Colon (tissue), 2 donors: ENCODE results near the gene AGTPBP1.
"Not testable (repeated sequence)": the region's sequence is repeated elsewhere in the genome, so short reads cannot be mapped to it uniquely, and the experiment has no call there.

Source experiments
- FAIRE-seq: peaks from 2 replicates; lab custom pipeline; 2012; peaks lifted over from hg19 to GRCh38; lab: Jason Lieb, UNC
- donor health status: control.
- donor health status: control.

AGTPBP1 gene, protein sequence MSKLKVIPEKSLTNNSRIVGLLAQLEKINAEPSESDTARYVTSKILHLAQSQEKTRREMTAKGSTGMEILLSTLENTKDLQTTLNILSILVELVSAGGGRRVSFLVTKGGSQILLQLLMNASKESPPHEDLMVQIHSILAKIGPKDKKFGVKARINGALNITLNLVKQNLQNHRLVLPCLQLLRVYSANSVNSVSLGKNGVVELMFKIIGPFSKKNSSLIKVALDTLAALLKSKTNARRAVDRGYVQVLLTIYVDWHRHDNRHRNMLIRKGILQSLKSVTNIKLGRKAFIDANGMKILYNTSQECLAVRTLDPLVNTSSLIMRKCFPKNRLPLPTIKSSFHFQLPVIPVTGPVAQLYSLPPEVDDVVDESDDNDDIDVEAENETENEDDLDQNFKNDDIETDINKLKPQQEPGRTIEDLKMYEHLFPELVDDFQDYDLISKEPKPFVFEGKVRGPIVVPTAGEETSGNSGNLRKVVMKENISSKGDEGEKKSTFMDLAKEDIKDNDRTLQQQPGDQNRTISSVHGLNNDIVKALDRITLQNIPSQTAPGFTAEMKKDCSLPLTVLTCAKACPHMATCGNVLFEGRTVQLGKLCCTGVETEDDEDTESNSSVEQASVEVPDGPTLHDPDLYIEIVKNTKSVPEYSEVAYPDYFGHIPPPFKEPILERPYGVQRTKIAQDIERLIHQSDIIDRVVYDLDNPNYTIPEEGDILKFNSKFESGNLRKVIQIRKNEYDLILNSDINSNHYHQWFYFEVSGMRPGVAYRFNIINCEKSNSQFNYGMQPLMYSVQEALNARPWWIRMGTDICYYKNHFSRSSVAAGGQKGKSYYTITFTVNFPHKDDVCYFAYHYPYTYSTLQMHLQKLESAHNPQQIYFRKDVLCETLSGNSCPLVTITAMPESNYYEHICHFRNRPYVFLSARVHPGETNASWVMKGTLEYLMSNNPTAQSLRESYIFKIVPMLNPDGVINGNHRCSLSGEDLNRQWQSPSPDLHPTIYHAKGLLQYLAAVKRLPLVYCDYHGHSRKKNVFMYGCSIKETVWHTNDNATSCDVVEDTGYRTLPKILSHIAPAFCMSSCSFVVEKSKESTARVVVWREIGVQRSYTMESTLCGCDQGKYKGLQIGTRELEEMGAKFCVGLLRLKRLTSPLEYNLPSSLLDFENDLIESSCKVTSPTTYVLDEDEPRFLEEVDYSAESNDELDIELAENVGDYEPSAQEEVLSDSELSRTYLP

GRCh38 chr9:85741875-85742596, at the start of gene AGTPBP1:
Gene AGTPBP1, minus strand, starts transcription at chr9:85741954. Its CDS starts 29,421 bp downstream, at chr9:85712533.
- no peak for FAIRE-seq

DNA sequence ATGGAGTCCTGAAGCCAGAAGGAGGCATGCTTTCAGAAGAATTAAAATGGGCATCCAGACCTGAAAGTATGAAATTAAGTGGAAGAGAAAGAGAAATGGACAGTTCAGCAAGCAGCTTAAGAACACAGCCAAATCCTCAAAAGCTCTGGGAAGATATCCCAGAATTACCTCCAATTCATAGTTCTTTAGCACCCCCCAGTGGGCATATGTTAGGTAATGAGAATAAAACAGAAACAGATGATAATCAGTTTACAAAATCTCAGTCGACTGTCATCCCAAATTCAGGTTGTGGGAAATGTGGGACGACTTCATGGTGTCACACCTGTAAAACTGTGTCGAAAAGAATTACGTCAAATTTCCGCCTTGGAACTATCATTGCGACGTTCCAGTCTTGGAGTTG, 44.4 kb upstream of the AGTPBP1 start:
- FAIRE-seq: peak; percentile 78

DNA sequence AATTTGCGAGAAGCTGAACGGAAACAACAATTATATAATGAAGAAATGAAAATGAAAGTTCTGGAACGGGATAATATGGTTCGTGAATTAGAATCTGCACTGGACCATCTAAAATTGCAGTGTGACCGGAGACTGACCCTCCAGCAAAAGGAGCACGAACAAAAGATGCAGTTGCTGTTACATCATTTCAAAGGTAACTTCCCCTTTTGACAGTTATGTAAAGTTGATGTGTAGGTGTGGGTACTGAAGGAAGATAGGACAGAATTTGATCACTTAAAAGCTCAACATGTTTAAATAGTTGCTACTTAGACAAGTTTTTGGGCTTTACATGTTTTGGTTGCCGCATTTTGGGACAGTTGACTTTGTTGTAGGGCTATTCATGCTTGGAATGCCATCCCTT, 32.1 kb upstream of the AGTPBP1 start:
- FAIRE-seq: not testable (repeated sequence)

DNA sequence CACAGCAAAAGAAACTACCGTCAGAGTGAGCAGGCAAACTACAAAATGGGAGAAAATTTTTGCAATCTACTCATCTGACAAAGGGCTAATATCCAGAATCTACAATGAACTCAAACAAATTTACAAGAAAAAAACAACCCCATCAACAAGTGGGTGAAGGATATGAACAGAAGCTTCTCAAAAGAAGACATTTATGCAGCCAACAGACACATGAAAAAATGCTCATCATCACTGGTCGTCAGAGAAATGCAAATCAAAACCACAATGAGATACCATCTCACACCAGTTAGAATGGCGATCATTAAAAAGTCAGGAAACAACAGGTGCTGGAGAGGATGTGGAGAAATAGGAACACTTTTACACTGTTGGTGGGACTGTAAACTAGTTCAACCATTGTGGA, 20.0 kb upstream of the AGTPBP1 start:
- not testable (repeated sequence) for FAIRE-seq

GRCh38 chr9:85757716-85758115, 16.0 kb upstream of the AGTPBP1 start:
- not testable (repeated sequence) for FAIRE-seq

DNA sequence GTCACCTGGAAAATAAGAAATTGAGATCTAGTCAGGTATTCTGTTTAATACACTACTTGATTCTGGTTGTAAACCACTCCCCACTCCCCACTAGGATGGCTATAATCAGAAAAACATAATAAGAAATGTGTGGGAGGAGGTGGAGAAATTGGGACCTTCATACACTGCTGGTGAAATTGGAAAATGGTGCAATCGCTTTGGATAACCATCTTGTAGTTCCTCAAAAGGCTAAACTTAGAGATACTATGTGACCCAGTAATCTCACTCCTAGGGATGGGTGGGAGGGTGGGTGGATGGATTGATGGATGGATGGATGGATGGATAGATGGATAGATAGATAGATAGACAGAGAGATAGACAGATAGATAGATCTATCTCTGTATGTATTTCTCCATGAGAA, 14.5 kb upstream of the AGTPBP1 start:
- FAIRE-seq: not testable (repeated sequence)

- no peak for FAIRE-seq
Measured at GRCh38 chr9:85746309-85746708, 4.6 kb upstream of the AGTPBP1 start.

GRCh38 chr9:85745203-85745602, 3.4 kb upstream of the AGTPBP1 start:
- no peak for FAIRE-seq

- no peak for FAIRE-seq
Measured at GRCh38 chr9:85744480-85744879, 2.7 kb upstream of the AGTPBP1 start.

DNA sequence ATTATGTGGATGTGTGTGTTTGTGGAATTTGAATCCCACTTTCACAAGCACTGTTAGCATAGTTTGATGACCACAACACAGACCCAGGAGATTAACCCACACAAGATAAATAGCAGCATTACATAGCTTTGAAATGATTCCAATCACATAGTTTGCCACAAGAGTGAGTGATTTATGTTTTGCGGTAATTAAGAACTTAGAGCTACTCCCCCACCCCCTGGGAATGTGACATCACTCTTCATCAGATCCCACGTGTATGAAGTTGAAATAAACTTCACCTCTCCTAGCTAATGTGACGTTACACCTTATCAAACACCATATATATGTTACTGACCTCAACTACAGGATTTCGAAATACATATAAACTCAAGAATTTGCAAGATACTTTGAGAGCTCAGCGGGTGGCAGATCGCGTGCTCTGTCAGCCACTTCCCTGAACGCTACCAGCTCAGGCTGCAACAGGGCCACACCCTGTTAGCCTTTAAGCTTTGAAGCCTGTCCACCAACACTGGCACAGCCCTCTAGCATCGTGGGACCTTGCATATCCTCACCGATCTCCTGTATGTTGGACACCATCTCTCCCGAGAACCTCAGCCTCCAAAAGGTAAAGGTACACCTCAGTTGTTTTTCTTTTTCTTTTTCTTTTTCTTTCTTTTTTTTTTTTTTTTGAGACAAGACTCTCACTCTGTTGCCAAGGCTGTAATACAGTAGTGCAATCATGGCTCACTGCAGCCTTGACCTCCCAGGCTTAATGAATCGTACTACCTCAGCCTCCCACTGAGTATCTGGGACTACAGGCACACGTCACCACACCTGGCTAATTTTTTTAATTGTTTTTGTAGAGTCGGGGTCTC, 1.7 kb upstream of the AGTPBP1 start:
- FAIRE-seq: no peak

- FAIRE-seq: no peak
Measured at GRCh38 chr9:85742597-85742936, 813 bp upstream of the AGTPBP1 start.

DNA sequence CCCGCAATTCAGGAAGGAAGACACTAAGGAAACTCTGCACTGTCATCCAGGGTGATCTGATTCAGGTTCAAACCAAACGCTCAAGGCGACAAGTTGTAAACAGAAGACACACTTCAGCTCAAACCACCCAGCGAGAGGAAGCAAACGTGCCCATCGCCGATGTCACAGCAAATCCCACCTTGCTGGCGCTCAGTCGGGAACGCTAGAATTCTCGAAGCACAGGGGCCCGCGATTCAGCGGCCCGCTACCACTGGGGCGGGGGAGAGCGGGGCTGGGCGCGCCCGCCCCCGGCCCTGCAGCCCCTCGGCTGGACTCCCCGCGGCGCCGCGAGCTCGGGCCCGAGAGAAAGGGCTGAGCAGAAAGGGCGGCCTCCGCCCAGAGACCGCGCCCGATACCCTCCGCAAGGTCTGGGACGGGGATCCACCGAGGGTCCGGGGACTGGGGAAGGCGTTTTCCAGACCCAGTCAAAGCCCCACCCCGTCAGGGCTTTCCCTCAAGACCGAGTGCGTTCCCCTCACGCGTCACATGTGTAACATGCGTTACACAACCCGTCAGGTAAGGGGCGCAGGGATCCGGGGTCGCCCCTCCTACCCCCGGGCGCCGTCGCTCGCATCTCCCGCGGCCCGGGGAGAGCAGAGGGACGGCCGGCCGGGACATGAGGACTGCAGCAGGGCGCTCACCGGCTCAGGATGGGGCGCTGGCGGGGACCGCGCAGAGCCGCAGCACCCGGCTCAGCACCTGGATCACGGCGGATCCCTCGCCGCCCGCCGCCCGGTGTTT, 469 bp downstream of the AGTPBP1 start:
- no peak for FAIRE-seq

- FAIRE-seq: no peak
Measured at GRCh38 chr9:85740787-85741094, 1.0 kb downstream of the AGTPBP1 start.

DNA sequence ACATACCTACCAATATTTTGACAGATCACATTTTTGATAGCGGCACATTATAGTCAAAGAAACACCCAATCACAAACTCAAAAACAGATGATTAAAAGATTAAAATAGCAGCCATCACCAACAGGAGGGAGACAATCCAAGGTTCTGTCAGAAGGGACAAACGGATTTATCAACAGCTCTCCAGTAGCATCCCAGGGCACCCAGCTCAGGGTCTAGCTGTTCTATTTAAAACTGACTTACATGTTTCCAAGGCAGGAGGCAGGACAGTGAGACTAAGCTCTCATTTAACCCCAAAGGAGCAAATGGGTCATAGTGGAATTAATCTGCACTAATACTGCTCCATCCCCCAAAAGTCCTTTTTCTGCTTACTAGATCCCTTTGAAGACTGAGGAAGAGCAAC, 3.2 kb downstream of the AGTPBP1 start:
- no peak for FAIRE-seq

DNA sequence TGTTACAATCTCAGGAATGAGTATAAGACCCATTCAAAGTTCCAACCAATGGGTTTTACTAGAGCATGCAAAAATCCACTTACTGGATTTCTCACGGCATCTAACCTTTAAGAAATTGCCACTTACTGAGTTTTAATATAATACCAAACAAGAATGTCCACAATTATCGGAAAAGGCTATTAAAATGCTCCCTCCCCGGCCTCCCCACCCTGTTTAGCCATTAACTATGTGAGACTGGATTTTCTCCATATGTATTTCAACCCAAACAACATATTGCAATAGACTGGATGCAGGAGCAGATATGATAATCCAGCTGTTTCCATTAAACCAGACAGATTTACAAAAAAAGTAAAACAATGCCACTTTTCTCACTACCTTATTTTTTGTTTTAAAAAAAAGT, 4.1 kb downstream of the AGTPBP1 start:
- FAIRE-seq: no peak

GRCh38 chr9:85730916-85731630, 10.7 kb downstream of the AGTPBP1 start:
- FAIRE-seq: no peak

DNA sequence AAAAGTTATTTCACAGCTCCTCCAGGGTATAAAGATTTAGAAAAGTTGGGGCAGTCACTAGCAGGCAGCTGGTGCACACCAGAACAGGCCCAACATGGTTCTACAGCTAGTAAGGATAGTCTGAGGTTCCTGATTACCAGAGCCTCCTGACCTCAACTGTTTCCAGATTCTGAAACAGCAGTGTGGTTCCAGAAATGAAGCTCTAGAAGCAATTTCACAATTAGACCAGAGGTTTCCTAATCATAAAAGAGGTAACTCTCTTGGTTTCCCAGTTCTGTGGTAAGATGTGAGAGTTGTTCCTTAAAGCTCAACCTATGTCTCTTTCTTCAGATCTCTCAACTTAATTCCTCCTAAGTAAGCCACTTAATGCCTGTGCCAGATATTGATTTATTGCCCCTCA, 11.9 kb downstream of the AGTPBP1 start:
- FAIRE-seq: no peak

DNA sequence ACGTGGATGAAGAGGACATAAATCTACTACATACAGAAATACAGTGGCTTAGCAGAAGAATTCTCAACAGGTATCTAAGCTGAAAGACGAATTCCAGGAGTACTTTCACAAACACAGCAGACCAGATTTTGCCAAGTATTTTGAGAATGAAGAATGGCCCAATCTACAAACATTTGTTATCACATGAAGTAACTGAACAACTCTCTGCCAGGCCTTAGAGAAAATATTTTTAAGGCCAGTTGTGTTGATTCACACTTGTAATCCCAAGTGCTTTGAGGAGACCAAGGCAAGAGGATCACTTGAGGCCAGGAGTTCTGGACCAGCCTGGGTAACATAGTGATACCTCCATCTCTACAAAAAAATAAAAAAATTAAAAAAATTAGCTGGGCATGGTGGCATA, 14.3 kb downstream of the AGTPBP1 start:
- no peak for FAIRE-seq

GRCh38 chr9:85726737-85727136, 15.0 kb downstream of the AGTPBP1 start:
- no peak for FAIRE-seq

- no peak for FAIRE-seq
Measured at GRCh38 chr9:85723215-85723614, 18.5 kb downstream of the AGTPBP1 start.
